Superior temporal gyrus (tissue), 1 donor: Measurements from ENCODE around the gene RRN3.
"Not testable (repeated sequence)": the region's sequence is repeated elsewhere in the genome, so short reads cannot be mapped to it uniquely, and the experiment has no call there.

Experiments
- DNase-seq: peaks from one replicate; pipeline ENCODE4 v3.0.0-alpha.2; 2016; ENCODE audit errors: extremely low spot score

The RRN3 gene

DNA sequence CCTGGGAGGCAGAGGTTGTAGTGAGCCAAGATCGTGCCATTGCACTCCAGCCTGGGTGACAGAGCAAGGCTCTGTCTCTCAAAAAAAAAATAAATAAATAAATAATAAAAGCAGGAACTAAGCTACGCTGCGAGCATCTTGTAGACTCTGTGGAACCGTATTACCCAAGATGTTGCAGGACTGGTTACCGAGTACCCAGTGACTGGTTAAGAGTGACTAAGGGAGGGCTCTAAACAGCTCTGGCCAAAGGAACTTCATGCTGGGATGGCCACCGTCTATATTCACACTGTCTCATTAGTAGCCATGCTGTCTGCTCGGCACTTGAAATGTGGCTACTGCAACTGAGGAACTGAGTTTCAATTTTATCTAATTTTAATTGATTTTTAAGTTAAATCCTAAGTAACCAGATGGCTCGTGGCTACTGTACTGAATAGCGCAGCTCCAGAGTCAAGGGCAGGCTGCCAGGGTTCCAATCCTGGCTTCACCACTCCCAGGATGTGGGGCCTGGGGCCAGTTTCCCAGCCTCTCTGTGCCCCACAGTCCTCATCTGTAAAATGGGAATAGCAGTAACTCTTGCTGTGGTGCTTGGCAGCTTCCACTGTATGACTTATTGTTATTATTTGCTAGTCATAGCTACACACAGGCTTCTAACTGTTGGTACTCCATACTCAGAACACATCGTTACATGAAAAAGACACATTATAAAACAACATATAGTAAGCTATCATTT, 41.2 kb downstream of the RRN3 start:
- no peak for DNase-seq

DNA sequence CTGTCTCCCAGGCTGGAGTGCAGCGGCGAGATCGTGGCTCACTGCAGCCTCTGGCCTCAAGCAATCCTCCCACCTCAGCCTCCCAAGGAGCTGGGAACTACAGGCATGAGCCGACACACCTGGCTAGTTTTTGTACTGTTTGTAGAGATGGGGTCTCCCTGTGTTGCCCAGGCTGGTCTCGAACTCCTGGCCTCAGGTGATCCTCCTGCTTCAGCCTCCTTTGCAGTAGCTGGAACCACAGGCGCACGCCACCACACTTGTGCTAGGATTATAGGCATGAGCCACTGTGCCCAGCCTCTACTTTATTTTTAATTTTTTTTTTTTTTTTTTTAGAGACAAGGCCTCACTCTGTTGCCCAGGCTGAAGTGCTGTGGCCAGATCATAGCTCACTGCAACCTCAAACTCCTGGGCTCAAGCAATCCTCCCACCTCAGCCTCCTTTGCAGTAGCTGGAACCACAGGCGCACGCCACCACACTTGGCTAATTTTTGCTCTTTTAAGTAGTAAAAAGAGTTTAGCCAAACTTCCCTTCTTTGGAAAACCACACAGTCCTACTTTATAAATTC, 42.6 kb downstream of the RRN3 start:
- DNase-seq = no peak

DNA sequence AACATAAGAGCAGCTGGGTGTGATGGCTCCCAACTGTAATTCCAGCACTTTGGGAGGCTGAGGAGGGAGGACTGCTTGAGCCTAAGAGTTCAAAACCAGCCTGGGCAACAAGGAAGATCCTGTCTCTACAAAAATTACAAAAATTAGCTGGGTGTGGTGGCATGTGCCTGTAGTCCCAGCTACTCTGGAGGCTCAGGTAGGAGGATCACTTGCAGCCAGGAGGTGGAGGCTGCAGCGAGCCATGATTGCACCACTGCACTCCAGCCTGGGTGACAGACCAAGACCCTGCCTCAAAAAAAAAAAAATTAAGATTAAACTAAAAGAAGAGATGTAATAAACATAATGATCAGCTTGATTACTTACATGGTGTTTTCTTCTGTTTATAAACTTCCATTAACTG, 43.6 kb downstream of the RRN3 start:
- DNase-seq = not testable (repeated sequence)

DNA sequence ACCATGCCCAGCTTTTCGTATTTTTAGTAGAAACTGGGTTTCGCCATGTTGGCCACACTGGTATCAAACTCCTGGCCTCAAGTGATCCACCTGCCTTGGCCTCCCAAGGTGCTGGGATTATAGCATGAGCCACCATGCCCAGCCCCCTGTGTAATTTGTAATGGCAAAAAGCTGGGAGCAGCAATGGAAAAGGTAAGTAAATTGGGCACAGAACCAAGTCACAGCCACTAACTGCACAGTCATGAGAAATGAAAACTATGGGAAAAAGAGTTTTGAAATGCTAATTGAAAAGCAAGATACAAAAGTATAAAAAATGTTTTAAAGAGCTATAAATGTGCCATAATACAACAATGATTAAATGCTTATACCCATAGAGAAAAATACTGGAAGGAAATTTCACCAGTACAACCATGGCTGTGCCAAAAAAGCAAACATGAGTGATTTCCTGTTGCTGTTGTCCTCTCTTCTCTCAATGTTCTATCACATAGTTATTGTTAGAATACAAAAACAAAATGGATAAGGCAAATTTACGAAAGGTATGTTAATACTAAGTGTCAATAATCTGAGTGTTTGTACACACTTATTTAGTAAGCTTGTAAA, 44.4 kb downstream of the RRN3 start:
- no peak for DNase-seq

DNA sequence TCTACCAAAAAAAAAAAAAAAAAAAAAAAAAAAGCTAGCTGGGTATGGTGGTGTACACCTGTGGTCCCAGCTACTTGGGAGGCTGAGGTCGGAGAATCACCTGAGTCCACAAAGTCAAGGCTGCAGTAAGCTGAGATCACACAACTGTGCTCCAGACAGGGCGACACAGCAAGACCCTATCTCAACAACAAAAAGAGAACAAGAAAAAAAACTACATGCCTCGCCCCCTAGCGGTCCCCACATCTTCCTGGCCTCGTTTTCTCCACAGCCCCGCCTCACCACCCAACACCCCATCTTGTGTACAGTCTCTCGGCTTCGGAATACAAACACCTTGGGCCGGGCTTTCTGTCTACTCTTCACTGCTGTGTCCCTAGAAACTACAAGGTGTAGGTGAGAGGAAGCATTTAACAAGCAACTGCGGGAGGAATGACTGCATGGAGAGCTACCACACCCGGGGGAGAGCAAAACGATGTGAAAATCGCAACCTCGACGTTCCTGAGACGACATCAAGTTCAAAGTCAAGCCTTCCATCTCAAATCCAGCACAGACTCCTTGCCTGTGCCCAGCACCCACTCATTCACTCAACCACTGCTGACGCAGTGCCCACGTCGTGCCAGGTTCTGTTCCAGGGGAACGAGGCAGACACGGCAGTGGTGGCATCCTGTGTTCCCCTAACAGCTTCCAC, 47.2 kb downstream of the RRN3 start:
- DNase-seq = no peak

DNA sequence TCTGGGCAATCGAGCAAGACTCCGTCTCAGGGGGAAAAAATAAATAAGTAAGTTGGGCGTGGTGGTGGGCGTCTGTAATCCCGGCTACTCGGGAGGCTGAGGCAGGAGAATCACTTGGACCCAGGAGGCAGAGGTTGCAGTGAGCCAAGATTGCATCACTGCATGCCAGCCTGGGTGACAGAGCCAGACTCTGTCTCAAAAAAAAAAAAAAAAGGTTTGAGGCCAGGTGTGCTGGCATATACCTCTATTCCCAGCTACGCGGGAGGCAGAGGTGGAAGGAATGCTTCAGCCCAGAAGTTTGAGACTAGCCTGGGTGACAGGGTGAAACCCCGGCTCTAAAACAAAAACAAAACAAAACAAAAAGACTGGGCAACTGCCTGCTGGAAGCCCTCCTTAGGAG, 48.8 kb downstream of the RRN3 start:
- DNase-seq = not testable (repeated sequence)

DNA sequence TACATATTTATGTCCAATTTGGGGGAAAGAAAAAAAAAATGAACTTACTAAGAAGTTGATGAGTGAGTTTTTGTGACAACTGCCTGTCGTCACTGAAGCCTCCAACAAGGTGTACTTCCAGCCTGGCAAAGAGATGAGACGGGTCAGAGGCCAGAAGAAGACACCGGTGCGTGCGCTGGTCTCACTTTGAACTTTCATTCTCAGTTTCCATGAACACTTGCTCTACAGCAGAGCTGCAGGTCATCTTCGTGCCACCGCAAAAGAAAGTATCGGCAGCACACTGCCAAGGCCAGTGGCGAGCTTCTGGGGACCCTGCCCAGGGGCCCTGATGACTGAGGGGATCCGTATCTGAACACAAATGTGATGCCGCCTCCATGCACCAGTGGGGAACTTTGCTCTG, 49.8 kb downstream of the RRN3 start:
- DNase-seq = no peak

DNA sequence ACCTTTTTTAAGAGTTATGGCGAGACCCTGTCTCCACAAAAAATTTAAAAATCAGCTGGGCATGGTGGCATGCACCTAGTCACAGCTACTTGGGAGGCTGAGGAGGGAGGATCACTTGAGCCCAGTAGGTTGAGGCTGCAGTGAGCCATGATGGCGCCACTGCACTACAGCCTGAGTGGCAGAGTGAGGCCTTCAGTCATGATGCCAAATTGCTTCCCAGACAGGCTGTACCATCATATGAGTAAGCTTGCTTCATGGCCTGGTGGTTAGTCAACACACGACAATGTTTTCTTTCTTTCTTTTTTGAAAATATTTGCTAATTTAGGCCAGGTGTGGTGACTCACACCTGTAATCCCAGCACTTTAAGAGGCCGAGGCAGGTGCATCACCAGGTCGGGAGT, 50.7 kb downstream of the RRN3 start:
- no peak for DNase-seq

DNA sequence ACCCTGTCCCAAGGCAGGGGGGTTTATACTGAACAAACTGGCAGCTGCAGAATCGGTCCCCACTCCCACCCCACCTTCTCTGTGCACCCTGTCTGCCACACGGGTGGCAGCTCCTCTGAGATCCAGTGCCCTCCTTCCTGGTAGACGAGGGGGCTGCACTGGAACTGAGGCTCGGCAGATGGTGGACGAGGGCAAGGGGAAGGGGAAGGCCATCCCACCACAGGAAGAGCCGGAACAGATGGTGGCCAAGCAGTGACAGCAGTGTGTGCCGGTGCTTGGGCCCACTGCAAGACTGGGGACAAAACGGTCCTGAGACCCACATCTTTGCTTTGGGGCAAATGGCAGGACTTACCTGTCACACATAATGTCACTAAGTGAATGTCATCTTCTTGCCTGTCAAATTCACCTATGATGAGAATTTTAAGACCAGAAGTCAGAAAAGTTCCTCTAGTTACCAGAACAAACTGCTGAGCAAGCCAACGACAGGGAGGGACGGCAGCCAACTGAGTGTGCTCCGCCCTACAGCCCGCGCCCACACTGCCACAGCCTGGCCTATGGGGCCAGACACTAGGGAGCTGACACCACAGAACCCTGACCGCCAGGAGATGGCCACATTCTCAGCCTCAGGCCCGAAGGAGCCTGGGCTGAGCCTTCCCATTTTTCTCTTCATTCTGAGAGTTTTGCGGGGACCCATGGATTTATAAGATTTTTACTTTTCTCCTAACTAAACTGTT, 52.6 kb downstream of the RRN3 start:
- peak; percentile 72 for DNase-seq

DNA sequence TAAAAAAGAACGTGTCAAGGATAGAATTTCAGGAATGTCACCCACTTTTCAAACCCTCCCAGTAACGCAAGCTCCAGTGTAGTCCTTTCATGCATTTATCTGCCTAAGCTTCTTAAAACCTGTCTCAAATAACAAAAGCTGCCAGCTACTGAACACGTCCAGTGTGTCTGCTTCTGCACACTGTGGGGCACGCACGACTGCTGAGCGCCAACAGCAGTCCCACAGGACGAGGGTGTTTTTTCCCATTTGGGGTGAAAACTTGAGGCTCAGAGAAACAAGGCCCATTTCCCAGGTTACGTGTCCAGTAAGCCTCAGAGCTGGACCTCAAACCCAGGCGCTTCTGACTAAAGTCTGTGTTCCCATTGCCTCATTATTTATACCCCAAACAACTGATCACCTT, 55.4 kb downstream of the RRN3 start:
- no peak for DNase-seq

DNA sequence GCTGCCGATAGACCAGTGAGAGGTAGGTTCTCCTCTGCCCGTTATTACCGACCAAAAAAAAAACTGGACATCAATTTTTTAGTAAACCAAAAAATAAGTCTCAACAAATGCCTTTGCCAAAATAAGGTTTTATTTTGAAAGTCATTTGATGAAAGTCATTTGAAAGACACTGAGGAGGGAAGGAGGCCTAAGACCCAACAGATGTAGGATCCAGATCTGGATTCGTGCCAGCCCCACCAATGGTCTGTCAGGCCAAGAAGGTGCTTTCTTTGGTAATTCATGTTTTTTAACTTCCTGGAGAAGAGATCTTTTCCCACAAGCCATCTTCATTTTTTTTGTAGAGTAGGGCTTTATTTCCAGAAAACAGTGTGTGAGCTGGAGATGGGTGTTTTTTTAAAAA, 56.3 kb downstream of the RRN3 start:
- no peak for DNase-seq

DNA sequence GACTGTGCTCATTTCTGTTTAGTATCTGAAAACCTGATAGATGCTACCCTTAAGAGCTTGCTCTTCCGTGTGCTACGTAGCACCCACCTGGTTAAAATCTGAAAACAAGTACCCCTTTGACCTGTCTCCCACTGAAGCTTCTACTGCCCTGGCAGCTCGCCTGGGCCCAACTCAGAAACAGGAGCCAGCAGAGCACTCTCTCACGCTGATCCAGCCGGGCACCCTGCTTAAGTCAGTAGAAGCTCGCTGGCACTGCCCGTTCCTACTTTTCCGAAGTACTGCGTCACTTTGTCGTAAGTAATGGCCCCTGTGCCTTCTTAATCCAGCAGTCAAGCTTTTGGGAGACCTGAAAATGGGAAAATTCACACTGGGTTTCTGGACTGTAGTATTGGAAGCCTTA, 57.1 kb downstream of the RRN3 start:
- no peak for DNase-seq

DNA sequence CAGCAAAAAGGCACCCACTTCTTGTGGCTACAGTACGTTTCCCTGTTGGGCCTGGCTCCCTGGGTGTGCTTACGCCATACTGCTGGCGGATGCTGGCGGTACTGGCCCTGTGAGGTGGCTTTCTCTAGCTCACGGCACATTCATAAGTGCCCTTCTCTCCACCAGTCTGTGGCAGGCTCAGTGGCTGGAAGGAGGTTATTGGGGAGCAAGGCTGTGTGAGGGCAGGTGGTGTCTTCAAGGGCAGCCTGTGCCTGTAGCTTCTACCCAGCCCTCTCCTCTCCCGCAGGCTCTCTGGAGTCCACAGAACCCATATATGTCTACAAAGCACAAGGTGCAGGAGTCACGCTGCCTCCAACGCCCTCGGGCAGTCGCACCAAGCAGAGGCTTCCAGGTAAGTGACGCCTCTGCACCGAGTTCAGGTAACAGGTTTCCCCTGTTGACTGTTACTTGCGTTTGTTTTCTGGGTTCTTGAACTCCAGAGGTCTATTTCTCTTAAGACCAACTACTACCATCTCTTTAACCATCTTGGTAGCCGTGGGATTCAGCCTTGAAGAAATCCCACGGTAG, 58.8 kb downstream of the RRN3 start:
- DNase-seq = no peak

DNA sequence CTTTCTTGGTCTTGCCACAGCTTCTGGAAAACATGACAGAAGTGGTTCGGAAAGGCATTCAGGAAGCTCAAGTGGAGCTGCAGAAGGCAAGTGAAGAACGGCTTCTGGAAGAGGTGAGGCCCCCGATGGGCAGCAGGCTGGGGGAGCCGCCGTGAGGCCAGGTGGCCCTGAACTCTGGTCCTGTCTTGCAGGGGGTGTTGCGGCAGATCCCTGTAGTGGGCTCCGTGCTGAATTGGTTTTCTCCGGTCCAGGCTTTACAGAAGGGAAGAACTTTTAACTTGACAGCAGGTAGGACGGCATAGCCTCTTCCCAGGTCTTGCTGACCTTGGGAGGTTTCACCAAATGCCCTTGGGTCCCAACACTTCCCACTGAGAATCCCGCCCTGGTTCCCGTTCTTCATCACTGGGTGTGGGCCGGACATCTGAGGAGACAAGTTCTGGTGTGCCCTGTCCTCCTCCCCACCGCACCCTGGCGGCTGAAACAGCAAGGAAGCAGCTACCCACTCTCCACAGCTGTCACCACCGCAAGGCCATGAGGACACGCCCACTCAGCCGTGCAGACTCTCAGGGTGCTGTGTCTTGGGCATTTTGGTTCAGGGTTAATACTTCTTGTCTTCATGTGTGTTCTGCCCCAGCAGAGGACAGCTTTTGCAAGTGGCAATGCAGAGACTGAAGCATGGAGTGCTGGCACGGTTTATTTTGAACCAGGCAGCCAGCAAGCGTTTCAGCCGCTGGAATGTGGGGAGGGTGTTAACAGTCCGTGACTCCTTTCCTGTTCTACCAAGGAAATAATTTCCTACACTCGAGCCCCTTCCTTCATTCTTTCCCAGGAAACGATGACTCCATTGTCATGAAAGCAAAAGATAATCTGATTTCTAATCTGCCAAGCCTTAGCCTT, 59.6 kb downstream of the RRN3 start:
- DNase-seq = no peak

DNA sequence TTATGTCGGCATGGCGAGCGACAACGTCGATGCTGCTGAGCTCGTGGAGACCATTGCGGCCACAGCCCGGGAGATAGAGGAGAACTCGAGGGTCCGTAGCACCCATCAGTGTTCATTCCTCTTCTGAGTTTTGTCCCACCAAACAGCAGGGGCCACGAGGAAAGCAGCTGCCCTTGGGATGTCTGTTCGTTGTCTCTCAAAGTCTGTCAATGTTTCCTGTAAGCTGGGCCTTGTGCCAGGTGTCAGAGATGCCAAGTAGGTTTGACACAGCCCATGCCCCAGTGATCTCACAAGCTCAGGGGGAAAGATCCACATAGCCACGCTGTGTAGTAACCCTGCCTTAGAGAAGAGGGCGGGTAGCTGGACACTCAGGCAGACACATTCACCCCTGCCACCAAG, 60.8 kb downstream of the RRN3 start:
- no peak for DNase-seq

DNA sequence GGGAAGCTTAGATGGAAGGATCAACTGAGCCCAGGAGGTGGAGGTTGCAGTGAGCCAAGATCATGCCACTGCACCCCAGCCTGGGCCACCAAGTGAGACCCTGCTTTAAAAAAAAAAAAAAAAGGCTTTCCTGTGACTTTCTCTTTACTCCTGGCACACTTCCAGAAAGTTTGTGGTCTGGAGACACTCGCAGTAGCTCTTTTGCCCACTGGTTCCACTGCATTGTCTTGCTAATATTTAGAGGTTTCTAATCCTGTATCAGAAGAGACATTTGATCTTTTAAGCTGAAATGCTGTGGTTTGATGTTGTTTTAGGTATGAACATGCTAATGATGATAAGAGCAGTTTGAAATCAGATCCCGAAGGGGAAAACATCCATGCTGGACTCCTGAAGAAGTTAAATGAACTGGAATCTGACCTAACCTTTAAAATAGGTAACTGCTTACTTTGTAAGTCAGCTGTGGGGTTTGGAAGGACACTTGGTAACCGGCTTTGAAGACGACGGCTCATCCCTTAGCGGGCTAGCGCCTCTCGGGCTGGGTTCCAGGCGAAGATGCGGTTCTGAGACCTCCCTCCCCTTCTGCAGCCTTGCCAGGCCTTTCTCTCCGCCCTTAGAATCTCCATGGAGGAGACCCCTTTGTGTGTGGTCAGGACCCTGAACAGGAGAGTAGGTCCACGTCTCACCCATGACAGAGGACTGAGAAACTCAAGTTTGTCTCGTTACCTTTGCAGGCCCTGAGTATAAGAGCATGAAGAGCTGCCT, 61.3 kb downstream of the RRN3 start:
- no peak for DNase-seq

DNA sequence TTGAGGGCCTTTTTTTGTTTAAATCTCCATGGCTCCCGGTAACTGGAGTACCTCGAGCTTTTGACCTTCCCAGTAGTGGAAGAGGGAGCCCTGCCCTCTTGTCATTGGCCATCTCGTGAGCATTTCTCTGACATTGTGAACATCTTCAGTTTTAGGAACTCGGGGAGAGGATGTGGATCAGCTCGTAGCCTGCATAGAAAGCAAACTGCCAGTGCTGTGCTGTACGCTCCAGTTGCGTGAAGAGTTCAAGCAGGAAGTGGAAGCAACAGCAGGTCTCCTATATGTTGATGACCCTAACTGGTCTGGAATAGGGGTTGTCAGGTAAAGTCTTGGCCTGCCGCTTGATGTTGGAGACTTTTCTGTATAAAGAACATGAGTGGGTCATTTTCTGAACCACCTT, 62.5 kb downstream of the RRN3 start:
- no peak for DNase-seq

DNA sequence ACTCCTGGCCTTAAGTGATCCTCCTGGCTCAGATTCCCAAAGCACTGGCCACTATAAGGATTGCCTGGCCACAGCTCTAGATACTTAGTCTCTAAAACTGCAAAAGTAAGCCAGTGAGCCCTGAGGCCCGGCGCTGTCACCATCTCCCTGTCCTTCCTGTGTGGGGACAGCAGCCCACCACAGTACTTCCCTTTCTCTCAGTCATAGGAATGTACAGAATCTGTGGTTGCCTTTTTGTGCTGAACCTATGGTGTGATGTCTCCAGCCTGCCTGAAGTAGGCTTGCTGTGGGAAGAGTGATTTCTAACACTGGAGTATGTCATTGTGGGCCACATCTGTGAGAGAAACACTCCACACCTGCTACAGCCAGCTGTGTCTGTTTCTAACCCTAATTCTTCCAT, 62.9 kb downstream of the RRN3 start:
- DNase-seq = no peak

DNA sequence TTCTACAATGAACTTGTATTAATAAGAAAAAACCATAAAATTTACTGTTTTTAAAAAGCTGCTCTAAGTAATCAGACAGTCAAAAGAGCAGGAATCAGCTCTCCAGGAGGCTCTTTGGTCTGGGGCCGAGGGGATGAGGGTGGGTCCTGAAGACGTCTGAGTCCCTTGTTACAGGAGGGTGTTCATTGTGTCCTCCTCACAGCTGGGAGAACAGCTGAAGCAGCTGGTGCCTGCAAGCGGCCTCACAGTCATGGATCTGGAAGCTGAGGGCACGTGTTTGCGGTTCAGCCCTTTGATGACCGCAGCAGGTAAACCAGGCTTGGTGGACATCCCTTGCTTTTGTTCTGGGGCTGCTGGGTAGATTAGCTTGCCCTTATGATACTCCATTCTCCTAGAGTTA, 64.3 kb downstream of the RRN3 start:
- DNase-seq = not testable (repeated sequence)
